ENCODE results near the gene PAPOLA.
"Not testable (repeated sequence)": the region's sequence is repeated elsewhere in the genome, so short reads cannot be mapped to it uniquely, and the experiment has no call there.

PAPOLA gene

DNA sequence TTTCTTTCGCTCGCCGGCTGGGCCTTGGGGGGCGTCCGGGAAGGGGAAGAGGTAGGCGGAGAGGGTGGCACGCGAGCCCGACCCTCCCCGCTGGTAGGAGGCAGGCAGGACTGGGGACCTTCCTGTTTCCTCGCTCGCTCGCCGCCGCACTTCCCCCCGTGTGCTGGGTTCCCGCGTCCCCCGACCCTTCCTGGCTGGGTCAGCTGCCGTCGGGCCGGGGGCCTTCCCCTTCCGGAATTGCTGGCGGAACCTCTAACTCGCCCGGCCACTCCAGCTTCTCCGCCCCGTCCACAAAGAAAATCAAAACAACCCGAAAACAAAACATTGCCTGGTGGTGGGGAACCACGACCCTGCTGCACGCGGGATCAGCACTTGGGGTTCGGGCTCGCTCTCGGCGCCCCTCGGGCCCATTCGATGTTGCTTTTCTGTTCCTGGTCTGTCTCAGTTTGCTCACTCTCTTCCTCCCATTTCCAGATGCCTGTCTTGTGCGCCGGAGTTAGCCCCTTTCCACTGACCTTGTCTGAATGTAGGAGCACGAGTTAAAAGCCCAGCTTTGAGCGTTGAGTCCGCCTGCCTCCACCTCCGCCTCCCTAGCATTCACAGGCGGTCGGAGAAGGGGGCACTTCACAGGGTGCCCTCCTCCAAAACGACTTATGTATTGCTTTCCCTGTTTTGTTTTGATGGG lies 581 bp downstream of the PAPOLA start:
- DNase-seq: peak; percentile 47

- no peak for DNase-seq
Measured at GRCh38 chr14:96503306-96503679, 1.1 kb downstream of the PAPOLA start.

DNA sequence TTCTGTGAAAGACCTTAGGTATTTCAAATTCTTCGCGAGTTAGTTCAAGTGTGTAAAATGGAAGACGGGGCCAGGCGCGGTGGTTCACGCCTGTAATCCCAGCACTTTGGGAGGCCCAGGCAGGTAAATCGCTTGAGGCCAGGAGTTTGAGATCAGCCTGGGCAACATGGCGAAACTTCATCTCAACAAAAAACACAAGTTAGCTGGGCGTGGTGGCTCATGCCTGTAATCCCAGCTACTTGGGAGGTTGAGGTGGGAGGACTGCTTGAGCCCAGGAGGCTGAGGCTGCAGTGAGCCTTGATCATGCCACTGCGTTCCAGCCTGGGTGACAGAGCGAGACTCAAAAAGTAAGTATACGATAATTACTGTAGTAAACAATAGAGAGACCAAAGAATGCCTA lies 2.2 kb downstream of the PAPOLA start:
- not testable (repeated sequence) for DNase-seq

DNA sequence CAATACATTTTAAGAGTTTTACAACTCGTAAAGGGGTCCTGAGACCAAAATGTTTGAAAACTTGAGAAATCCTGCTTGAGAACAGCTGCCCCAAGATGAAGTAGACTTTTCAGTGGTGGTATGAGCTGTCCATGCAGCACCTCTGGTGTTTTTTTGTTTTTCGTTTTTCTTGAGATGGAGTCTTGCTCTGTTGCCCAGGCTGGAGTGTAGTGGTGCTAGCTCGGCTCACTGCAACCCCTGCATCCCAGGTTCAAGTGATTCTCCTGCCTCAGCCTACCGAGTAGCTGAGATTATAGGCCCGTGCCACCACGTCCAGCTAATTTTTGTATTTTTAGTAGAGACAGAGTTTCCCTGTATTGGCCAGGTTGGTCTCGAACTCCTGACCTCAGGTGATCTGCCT lies 5.5 kb downstream of the PAPOLA start:
- no peak for DNase-seq

DNA sequence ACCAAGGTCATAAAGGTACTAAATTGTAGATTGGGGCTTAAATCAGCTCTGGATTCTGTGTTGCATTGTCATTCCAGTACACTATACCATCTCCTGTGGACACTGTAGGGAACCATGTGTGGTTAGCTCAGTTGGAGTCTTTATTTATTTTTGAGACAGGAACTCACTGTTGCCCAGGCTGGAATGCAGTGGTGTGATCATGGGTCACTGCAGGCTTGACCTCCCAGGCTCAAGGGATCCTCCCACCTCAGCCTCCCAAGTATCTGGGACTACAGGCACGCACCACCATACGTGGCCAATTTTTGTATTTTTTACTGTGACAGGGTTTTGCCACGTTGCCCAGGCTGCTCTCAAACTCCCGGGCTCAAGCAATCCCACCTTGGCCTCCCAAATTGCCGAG lies 6.7 kb downstream of the PAPOLA start:
- DNase-seq: peak; percentile 22

DNA sequence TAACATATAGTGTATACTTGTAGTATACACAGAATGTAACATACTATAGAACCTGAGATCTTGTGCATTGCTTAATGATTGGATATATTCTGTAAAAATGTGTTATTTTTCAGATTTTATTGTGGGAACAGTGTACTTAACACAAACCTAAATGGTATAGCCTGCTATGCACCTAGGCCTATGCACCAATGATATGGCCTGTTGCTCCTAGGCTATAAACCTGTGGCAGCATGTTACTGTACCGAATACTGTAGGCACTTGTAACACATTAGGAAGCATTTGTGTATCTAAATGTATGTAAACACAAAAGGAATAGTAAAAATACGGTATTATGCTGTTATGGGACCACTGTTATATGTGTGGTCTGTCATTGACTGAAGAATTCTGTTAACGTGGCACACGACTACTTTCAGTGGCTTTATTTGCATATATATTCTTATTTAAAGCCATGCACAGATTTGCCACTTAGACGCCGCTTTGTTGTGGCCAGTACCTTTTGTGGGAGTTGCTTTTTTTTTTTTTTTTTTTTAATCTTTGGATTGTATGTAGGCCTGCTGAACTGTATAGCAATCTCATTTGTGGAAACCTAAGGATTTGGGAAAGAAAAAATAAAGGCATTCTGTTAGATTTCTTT lies 7.4 kb downstream of the PAPOLA start:
- DNase-seq: no peak

DNA sequence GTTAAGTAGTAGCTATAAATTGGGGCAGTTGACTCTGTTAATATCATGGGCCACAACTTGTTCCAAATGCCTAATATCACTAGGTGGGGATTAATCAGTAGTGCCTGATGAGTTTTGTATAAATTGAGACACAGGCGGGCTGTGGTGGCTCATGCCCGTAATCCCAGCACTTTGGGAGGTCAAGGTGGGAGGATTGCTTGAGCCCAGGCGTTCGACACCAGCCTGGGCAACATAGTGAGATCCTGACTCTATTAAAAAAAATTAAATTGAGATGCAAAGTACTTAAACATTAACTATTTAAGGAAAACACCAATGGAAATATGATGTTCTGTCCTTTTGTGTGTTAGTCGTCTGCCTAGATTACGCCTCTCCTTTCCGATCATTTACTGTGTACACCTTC lies 9.0 kb downstream of the PAPOLA start:
- no peak for DNase-seq

GRCh38 chr14:96511667-96512066 lies 9.5 kb downstream of the PAPOLA start:
- no peak for DNase-seq

DNA sequence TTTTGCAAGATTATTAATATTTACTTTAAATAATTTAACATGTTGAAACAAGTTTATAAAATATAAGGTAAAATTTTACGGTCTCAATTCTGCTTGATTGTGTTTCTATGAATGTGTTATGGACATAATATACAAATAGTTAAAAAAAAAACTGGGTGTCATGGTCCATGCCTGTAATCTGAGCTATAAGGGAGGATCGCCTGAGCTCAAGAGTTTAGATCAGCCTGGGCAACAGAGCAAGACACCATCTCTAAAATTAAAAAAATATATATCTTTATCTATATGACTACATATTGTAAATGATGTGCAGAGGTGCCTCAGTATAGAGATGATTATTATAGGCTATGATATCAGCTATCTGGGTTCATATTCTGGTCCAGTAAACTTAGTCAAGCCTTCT lies 9.9 kb downstream of the PAPOLA start:
- no peak for DNase-seq

- no peak for DNase-seq
Measured at GRCh38 chr14:96512602-96513397, 10.6 kb downstream of the PAPOLA start.

- no peak for DNase-seq
Measured at GRCh38 chr14:96514694-96515093, 12.5 kb downstream of the PAPOLA start.

GRCh38 chr14:96515731-96516130 lies 13.5 kb downstream of the PAPOLA start:
- DNase-seq: peak; percentile 24

DNA sequence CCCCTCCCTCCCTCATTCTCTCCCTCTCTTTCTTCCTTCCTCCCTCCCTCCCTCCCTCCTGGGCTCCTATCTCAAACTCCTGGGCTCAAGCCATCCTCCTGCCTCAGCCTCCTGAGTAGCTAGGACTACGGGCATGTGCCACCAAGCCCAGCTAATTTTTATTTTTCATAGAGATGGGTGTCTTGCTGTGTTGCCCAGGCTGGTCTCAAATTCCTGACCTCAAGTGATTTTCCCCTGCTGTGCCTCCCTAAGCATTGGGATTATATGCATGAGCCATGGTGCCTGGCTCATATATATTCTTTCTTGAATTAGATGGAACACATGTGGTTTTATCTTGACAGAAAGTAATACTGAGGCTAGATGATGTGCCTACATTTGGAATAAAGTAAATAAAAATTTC lies 14.2 kb downstream of the PAPOLA start:
- DNase-seq: no peak

GRCh38 chr14:96519970-96520369 lies 17.8 kb downstream of the PAPOLA start:
- DNase-seq: no peak

DNA sequence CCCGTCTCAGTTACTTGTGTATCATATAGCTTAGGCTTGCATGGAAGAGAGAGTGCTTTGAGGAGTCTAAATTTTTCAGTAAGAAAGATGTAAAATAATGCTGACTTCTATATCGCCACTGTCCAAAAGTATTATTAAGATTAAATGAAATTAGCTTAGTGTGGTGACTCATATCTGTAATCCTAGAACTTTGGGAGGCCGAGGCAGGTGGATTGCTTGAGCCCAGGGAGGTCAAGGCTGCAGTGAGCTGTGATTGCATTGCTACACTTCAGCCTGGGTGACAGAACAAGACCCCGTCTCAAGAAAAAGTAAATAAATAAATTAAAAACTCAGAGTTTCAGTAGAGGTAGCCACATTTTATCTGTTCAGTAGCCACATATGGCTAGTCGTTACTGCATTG lies 23.3 kb downstream of the PAPOLA start:
- DNase-seq: no peak

- no peak for DNase-seq
Measured at GRCh38 chr14:96532632-96533031, 30.4 kb downstream of the PAPOLA start.

- DNase-seq: no peak
Measured at GRCh38 chr14:96536807-96537206, 34.6 kb downstream of the PAPOLA start.

GRCh38 chr14:96538097-96538989 lies 36.2 kb downstream of the PAPOLA start:
- peak; percentile 15 for DNase-seq

- no peak for DNase-seq
Measured at GRCh38 chr14:96538990-96539317, 36.8 kb downstream of the PAPOLA start.

GRCh38 chr14:96554315-96554910 lies 52.2 kb downstream of the PAPOLA start:
- no peak for DNase-seq

- DNase-seq: no peak
Measured at GRCh38 chr14:96559571-96559970, 57.4 kb downstream of the PAPOLA start.

GRCh38 chr14:96564389-96564788 lies 62.2 kb downstream of the PAPOLA start:
- no peak for DNase-seq

DNA sequence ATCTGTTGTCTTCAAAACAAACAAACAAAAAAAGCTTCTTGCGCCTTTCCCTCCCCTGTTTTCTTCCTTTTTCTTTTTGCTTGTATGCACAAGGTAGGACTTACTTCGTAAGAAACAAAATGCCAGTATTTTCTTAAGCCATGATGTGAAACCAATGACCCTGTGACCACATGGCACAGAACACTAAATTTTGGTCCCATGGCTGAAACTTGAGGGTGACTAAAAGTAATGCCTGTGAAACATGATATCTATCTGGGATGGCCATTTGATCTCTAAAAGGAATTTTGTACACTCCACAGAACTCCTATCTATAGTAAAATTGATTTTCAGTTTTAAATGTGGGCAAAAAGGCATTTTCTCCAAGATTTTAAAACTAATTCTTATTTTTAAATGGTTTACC lies 63.6 kb downstream of the PAPOLA start:
- DNase-seq: no peak
